Calu3 (cell line): ENCODE data around the gene FBXO46. TPM values are rescaled to one million over a fixed set of nuclear protein-coding genes. Genes with fewer than 3 reads are reported as not detected.

Source experiments
- BruUV-seq: library from RNA; stranded (reverse); fragments of 400-500 nt; replicated peaks from 2 replicates; lab custom pipeline; 2021; lab: Mats Ljungman, UMichigan
- CTCF ChIA-PET: fragments of 300-600 bp; sonication (Branson Sonifier 250); formaldehyde crosslinking; loops from one replicate; lab custom pipeline; 2022; ENCODE audit warnings: antibody characterized with exemption; lab: Charles Lee
- DNase-seq: peaks from one replicate; pipeline ENCODE4 v3.0.0; 2022
- H3K27ac Mint-ChIP-seq: one replicate; pipeline ENCODE4 v1.8.0; 2022; ENCODE audit warnings: mixed read lengths; ENCODE audit not compliant: unreplicated experiment
- H3K27me3 Mint-ChIP-seq: one replicate; pipeline ENCODE4 v1.8.0; 2022; ENCODE audit warnings: mixed read lengths; ENCODE audit not compliant: unreplicated experiment
- H3K36me3 Mint-ChIP-seq: one replicate; pipeline ENCODE4 v1.8.0; 2022; ENCODE audit warnings: mild to moderate bottlenecking, moderate library complexity, mixed read lengths; ENCODE audit not compliant: insufficient read depth, unreplicated experiment
- H3K4me1 Mint-ChIP-seq: one replicate; pipeline ENCODE4 v1.8.0; 2022; ENCODE audit warnings: mild to moderate bottlenecking, low read depth, mixed read lengths; ENCODE audit not compliant: unreplicated experiment
- H3K4me3 Mint-ChIP-seq: one replicate; pipeline ENCODE4 v1.8.0; 2022; ENCODE audit warnings: mild to moderate bottlenecking, low read depth, moderate library complexity, mixed read lengths; ENCODE audit not compliant: unreplicated experiment
- H3K9me3 Mint-ChIP-seq: one replicate; pipeline ENCODE4 v1.8.0; 2022; ENCODE audit warnings: low read depth, mixed read lengths; ENCODE audit not compliant: unreplicated experiment
- intact Hi-C: fragments of 100-400 bp; cut with micrococcal nuclease; formaldehyde crosslinking; loops from one replicate; pipeline ENCODE4 v1.10.0; 2022; ENCODE audit not compliant: unreplicated experiment
- total RNA-seq: library from RNA; stranded (reverse); gene quantifications from 2 replicates; pipeline ENCODE4 v1.2.3, GENCODE V29; 2022
- TF ChIP-seq, protein P1 (sequence below): fragments of 200-600 bp; IDR thresholded peaks from one replicate; pipeline ENCODE4 v1.8.0; 2022; ENCODE audit warnings: antibody characterized with exemption; ENCODE audit not compliant: unreplicated experiment

FBXO46 gene
- total RNA-seq, 1 experiment from 2014 or later: 53.6 TPM

DNA sequence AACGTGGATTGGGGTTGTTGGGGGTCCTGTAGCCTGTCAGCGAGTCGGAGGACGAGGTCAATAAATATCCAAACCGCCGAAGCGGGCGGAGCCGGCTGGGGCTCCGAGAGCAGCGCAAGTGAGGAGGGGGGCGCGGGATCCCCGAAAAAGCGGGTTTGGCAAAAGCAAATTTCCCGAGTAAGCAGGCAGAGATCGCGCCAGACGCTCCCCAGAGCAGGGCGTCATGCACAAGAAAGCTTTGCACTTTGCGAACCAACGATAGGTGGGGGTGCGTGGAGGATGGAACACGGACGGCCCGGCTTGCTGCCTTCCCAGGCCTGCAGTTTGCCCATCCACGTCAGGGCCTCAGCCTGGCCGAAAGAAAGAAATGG is 39.1 kb upstream of the FBXO46 start:
- Mint-ChIP-seq H3K27me3 (no peaks in the 10 kb centered on the region), H3K4me1 (peaks cover 21% of the 10 kb centered on the region), H3K36me3 (peaks cover 85% of the 10 kb centered on the region), H3K4me3 (peak overlapping the region; percentile 84), H3K27ac (peak overlapping the region; percentile 88), H3K9me3 (no peaks in the 10 kb centered on the region)
- no TSS peak for BruUV-seq
- intact Hi-C loops: loop anchor here (2.0 to 5.0 kb wide), 2 partner anchors 29 to 53 kb away; no protein-coding TSS in a partner anchor
- CTCF ChIA-PET: interaction anchor here (0.6 to 4.8 kb wide), 25 partner anchors 9 to 947 kb away, joined by 3 to 46 read pairs (median 6); partner anchors contain the start of genes DMPK, DMWD, FBXO46 and FOXA3
- peak; percentile 41 for DNase-seq
- TF ChIP-seq, protein P1, sequence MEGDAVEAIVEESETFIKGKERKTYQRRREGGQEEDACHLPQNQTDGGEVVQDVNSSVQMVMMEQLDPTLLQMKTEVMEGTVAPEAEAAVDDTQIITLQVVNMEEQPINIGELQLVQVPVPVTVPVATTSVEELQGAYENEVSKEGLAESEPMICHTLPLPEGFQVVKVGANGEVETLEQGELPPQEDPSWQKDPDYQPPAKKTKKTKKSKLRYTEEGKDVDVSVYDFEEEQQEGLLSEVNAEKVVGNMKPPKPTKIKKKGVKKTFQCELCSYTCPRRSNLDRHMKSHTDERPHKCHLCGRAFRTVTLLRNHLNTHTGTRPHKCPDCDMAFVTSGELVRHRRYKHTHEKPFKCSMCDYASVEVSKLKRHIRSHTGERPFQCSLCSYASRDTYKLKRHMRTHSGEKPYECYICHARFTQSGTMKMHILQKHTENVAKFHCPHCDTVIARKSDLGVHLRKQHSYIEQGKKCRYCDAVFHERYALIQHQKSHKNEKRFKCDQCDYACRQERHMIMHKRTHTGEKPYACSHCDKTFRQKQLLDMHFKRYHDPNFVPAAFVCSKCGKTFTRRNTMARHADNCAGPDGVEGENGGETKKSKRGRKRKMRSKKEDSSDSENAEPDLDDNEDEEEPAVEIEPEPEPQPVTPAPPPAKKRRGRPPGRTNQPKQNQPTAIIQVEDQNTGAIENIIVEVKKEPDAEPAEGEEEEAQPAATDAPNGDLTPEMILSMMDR: no peak

DNA sequence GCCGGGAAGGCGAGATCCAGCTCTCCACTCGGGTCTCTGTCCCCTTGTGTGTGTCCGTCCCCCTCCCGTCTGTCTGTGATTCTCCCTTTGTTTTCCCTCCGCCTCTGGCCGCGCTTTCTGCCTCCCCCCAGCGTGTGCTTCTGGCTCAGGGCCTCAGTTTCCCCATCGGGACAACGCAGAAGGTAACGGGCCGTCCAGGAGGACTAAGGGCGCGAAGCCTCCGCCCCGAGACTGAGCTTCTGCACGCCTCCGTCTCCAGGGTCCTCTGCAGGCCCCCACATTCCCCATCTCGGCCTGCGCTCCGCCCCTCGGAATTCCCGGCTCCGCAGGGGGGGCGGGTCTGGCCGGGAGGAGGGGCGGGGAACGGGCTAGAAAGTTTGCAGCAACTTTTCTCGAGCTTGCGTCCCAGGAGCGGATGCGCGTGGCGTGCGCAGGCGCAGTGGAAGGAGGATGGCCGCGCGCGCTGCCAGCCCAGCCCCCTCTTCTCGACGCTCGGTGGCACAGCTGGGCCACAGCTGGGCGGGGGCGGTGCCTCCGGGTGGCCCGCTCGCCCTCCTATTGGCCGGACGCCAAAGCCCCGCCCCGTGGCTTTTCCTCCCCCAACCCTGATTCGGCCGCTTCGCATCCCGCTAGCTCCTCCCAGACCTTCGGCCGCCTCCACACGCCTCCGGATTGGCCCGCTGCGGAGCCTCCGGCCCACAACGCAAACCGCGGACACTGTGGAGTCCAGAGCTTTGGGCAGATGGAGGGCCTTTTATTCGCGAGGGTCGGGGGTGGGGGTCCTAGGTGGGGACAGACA is 38.5 kb upstream of the FBXO46 start, which contains the start of gene SIX5:
Gene SIX5 (minus strand): TSS at position 269 of the 799 bp plus-strand sequence. CDS start 408 bp downstream, outside the sequence.
- TSS peak; percentile 49 for BruUV-seq
- Mint-ChIP-seq H3K27ac (peak within 1 kb of the TSS; percentile 88), H3K27me3 (no peaks in the 10 kb centered on the region), H3K9me3 (no peaks in the 10 kb centered on the region), H3K4me1 (peaks cover 21% of the 10 kb centered on the region), H3K36me3 (peaks cover 84% of the 10 kb centered on the region), H3K4me3 (peak within 1 kb of the TSS; percentile 84)
- CTCF ChIA-PET: interaction anchor here (0.6 to 4.8 kb wide), 30 partner anchors 8 to 947 kb away, joined by 3 to 46 read pairs (median 5); partner anchors contain the start of genes DMPK, DMWD, FBXO46 and FOXA3
- intact Hi-C loops: loop anchor here (2.0 to 5.0 kb wide), 2 partner anchors 30 to 52 kb away; no protein-coding TSS in a partner anchor
- DNase-seq: peak; percentile 100
- TF ChIP-seq, protein P1: no peak

DNA sequence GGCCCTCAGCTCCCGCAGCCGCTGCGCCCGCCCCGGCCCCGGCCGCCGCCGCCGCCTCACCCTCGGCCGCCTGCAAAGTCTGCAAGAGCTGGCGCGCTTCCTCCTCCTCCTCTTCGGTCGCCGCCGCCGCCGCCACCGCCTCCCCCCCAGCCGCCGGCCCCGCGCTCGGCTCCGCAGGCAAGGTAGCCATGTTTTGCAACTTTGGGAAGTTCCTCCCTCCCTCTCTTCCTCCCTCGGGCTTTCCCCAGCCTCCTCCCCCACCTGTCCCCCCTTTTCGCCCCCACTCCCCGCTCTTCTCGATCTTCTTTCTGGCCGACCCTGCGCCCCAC is 37.9 kb upstream of the FBXO46 start:
- Mint-ChIP-seq H3K4me3 (peak overlapping the region; percentile 84), H3K27ac (peak overlapping the region; percentile 88), H3K27me3 (no peaks in the 10 kb centered on the region), H3K4me1 (peaks cover 21% of the 10 kb centered on the region), H3K36me3 (peaks cover 78% of the 10 kb centered on the region), H3K9me3 (no peaks in the 10 kb centered on the region)
- CTCF ChIA-PET: interaction anchor here (0.6 to 4.8 kb wide), 8 partner anchors 31 to 283 kb away, joined by 3 to 46 read pairs (median 17); partner anchors contain the start of genes FBXO46, QPCTL and SNRPD2
- TF ChIP-seq, protein P1: no peak
- no TSS peak for BruUV-seq
- peak; percentile 70 for DNase-seq
- intact Hi-C loops: loop anchor here (2.0 to 5.0 kb wide), 2 partner anchors 30 to 51 kb away; no protein-coding TSS in a partner anchor

DNA sequence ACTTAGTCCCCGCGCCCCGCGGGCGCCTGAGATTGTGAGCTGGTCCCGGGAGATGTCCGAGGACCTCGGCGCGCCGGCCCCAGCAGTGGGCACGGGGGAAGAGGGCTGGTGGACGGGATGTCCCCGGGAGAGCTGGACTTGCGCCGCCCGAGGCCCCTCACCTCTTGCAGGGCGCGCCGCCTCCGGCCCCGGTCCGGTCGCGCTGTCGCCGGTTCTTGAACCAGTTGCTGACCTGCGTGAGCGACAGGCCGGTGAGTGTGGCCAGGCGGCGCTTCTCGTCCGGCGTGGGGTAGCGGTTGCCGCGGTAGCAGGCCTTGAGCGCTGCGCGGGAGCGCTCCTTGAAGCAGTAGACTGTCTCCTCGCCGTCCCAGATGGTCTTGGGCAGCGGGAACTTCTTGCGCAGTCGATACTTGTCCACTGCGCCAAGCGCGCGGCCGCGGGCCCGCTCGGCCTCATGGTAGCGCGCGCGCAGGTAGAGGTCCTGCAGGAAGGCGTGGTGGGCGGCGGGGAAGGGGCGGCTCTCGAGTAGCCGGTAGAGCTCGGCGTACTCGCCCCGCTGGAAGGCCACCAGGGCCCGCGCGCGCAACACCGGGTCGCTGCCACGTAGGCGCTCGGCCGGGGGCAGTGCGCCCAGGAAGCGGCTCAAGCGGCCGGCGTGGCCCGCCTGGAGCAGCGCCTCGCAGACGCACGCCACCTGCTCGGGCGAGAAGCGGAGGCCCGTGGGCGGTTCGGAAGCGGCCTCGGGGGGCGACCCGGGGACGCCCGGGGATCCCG is 37.4 kb upstream of the FBXO46 start:
- BruUV-seq: no TSS peak
- DNase-seq: peak; percentile 83
- intact Hi-C loops: loop anchor here (2.0 to 5.0 kb wide), 2 partner anchors 31 to 51 kb away; no protein-coding TSS in a partner anchor

More for the DNA sequence above, 37.4 kb upstream of the FBXO46 start:
- TF ChIP-seq, protein P1: no peak
- peaks cover 21% of the 10 kb centered on the region for H3K4me1 Mint-ChIP-seq
- peak overlapping the region; percentile 84 for H3K4me3 Mint-ChIP-seq
- CTCF ChIA-PET: interaction anchor here (0.8 to 4.8 kb wide), 5 partner anchors 11 to 90 kb away, joined by 3 to 46 read pairs (median 16); partner anchors contain the start of genes QPCTL and SNRPD2
- no peaks in the 10 kb centered on the region for H3K9me3 Mint-ChIP-seq
- peak overlapping the region; percentile 88 for H3K27ac Mint-ChIP-seq
- no peaks in the 10 kb centered on the region for H3K27me3 Mint-ChIP-seq
- peaks cover 72% of the 10 kb centered on the region for H3K36me3 Mint-ChIP-seq
